Measurements from ENCODE around the gene LRG1.

- TF ChIP-seq TCF12 (IDR thresholded peaks at IDR 0.05; ENCODE audit: low read depth) (no peak), TEAD4 (IDR thresholded peaks at IDR 0.05) (no peak), FOXM1 (IDR thresholded peaks at IDR 0.05; ENCODE audit: borderline replicate concordance, low read depth) (no peak)
- TF ChIP-seq, protein P1, sequence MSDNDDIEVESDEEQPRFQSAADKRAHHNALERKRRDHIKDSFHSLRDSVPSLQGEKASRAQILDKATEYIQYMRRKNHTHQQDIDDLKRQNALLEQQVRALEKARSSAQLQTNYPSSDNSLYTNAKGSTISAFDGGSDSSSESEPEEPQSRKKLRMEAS (IDR thresholded peaks at IDR 0.05): no peak
Observed at GRCh38 chr19:4571305-4571917, 31.6 kb upstream of the LRG1 start.
